Stimulated activated naive CD4-positive, alpha-beta T cell treated with Interleukin-2 at 50 U/mL for 16 hours (primary cell): ENCODE data around the gene LRCH3.
A peak's percentile ranks its signal among the peaks of the same experiment; 100 is the strongest.

Source experiments
- DNase-seq: peaks from one replicate; lab custom pipeline; 2025; lab: John Stamatoyannopoulos, UW

The LRCH3 gene

DNA sequence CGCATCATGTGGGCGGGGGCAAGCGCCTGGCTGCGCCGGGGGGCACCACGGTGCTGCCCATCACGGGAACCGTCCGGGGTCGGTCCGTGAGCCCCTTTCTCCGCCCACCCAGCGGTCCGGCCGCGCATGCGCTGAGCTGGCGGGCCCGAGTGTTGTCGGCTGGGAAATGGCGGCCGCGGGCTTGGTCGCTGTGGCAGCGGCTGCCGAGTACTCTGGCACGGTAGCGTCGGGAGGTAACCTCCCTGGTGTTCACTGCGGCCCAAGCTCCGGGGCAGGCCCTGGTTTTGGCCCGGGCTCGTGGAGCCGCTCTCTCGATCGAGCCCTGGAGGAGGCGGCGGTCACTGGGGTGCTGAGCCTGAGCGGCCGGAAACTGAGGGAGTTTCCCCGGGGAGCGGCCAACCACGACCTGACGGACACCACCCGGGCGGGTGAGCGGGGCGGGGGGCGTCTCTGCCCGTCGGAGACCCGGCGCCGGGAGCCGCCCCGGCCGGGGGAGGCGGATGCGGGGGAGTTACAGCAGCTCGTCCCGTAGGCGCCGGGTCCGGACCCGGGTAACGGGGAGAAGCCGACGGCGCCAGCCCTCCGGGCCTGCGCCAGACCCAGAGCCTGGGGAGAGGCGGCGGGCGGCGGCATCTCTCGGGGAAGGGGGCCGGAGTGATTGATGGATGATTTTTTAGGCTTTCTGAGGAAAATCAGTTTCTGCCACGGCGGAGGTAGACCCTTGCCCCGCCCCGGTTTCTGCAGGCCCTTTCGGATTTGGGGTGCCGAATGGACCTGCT is at the start of gene LRCH3:
TSS of gene LRCH3 (plus strand) at position 142 of the 779 bp plus-strand sequence. CDS start at position 167, 25 bp downstream.
- peak; percentile 77 for DNase-seq

DNA sequence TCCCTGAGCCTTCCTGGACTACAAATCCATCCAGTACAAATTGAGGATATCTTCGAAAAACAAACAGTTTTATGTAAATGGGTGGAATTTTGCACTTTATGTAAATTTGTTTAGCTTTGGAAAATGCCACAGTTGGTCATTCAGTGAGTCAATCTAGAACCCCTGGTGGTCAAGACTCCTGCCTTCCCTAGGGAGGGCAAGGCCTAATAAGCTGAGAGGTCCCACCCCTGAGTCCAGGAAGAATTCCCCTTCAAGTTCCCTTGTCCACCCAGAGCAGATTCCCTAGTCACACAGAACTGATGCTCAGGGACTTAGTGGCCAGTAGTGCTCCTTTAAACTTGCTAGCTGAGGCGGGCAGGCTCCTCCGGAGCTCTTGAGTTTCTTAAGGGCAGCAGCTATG is 48.3 kb upstream of the LRCH3 start:
- no peak for DNase-seq

- DNase-seq: no peak
These were observed 44.8 kb upstream of the LRCH3 start for GRCh38 chr3:197746209-197746608.

GRCh38 chr3:197746801-197747237 is 44.2 kb upstream of the LRCH3 start:
- no peak for DNase-seq

DNA sequence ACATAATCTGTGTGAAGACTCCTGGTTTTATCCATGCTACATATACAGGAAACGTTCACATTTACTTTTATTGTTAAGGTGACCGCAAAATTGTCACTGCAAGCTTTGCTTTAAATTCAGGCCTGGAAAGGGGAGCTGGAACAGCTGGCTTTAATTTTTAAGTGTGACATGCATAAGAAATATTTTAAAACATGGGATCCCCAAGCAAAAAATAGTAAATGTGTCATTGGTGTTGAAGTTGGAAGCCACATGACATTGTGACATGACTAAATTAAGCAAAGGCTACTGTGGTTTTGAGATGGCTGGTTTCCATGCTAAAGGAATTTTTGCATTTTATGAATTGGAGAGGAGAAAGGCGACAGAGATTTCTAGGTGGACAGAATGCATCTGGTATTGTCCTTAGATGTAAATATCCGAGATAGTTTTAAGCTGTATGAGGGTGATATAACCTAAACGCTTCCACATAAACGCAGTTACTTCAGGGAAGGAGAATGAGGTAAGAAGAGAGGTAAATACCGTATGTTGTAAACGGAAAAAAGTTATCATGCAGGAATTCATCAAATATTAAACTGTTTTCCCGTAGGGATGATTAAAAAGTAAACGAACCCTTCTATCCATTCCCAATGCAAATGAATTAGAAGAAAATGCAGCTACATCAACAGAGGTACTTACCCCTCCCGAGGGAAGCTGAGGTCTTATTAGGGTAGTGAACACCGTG is 42.3 kb upstream of the LRCH3 start:
- DNase-seq: no peak

DNA sequence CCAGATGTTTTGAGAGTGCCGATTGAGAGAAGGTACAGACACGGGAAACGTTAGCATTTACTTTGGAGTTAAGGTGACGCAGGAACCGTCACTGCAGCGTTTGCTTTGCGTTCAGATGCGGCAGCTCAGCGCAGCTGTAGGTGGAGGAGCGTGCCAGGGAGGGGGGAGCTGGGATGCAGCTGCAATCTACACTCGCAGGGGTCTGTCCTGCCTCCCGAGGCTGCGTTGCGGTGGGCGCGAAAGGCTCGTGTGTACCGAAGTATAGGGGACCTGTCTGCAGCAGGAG is 41.8 kb upstream of the LRCH3 start:
- DNase-seq: peak; percentile 75

- peak; percentile 83 for DNase-seq
These were observed 41.3 kb upstream of the LRCH3 start, which contains the start of gene FYTTD1 for GRCh38 chr3:197749601-197750395. TSS of gene FYTTD1 (plus strand) at chr3:197749883. CDS start at chr3:197749972, 89 bp downstream.

DNA sequence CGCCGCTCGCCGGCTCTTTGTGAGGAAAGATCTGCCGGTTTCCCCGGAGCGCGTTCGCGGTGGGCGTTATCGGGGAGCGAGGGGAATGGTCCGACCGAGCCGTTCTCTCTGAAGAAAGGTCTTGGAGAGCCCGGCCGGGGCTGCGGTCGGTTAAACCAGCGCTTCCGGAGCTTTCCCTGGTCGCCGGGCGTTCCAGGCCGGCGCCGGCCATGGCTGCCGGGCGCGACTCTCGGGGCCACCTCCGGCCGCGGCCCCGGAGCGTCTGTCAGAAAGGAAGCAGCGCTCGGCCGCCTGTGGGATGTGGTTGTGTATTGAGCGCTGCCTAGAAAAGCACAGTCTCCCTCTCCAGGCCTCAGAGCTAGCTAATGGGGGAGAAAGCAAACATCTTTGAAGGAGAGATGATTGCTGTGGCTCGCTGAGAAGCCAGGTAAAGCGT is 40.6 kb upstream of the LRCH3 start:
- peak; percentile 52 for DNase-seq

DNA sequence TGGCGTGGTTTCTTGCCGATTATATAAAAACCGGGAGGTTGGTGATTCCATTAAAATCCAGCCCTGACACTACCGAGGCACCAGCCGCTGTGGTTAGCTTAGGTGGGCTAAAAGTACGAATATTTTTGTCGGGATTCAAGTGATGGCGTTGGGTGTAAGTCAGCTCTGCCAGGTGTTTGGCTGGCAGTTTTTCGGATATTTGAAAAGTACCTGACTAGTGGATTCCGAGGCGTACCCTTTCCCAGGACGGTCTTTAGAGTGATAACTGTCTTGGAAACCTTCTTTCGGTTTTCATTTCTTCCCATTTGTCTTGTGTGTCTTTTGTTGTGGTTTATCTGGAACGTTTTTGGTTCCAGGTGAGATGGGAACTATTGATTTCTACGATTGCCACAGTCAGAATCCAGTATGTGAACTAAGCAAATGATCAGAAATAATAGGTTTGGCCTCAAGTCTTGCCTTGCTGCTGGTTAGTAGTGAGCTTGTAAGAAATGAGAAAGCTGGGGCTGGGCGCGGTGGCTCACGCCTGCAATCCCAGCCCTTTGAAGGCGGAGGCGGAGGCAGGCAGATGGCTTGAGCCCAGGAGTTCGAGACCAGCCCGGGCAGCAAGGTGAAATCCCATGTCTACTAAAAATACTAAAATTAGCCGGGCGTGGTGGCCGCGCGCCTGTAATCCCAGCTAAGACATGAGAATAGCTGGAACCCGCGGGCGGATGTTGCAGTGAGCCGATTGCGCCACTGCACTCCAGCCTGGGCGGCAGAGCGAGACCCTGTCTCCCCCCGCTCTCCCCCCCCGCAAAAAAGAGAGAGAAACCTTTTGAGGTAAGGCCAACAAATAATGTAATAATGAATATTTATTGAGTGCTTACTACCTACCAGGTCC is 40.0 kb upstream of the LRCH3 start:
- DNase-seq: peak; percentile 23

DNA sequence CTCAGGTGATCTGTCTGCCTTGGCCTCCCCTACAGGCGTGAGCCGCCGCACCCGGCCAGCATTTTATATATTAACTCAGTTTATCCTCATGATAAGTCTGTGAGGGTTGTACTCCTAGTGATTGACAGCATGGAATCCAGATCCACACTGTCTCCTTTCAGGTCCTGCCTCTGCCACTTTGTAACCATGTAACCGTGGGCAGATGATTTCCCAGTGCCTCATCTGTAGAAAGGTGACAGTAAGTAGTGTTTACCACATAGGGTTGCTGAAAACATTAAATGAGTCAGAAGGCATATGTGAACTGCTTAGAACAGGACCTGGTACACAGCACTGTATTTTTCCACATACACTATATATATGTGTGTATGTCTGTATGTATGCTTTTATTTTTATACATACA is 38.9 kb upstream of the LRCH3 start:
- DNase-seq: peak; percentile 1

DNA sequence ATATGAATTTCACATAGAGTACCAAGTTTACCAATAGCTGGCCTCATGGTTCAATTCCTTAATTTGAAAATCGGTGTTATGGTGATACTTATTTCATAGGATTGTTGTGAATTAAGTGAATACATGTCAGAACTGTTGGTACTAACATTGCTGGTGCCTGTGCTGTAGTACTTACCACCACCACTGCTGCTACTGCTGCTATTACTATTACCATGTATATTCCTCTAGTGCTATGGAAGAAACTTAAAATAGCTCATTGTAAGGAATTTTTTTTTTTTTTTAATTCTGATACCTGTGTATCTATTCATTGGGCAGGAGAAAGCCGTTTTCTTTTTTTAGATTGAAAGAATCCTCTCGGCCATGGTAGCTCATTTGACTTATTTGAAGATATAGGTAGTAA is 37.8 kb upstream of the LRCH3 start:
- DNase-seq: no peak

- DNase-seq: no peak
These were observed 34.4 kb upstream of the LRCH3 start for GRCh38 chr3:197756704-197757103.

DNA sequence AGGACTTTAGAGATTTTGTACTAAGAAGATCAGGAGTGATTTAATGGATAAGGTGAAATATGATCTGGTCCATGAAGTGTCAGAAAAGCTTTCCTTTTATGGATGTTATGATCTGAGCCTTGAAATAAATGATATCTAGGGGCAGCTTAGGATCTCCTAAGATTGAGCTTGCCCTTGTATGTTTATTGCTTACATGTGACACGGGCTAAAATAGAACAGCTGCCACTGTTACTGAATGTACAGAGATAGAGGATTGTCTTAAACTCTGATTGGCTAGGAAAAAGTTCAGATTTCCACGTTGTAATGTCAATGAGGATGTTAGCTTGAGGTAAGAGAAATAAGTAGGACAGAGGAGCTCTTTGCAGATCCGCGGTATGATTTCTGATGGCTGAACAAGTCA is 32.5 kb upstream of the LRCH3 start:
- DNase-seq: no peak

- DNase-seq: no peak
These were observed 29.3 kb upstream of the LRCH3 start for GRCh38 chr3:197761784-197762183.

DNA sequence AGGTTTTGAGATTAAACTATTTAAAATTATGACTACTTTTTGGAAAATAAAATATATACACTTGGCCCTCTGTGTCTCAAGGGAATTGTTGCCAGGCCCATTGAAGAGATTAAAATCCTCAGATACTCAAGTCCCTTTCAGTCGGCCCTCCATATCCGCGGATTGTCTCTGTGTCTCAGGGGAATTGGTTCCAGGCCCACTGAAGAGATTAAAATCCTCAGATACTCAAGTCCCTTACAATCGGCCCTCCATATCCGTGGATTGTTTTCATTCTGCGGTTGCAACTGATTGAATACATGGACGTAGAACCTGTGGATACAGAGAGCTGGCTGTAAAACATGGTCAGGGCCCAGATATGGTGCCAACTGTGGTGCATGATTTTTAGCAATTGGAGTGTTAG is 15.7 kb upstream of the LRCH3 start:
- no peak for DNase-seq

- DNase-seq: no peak
These were observed 8.8 kb upstream of the LRCH3 start for GRCh38 chr3:197782230-197782629.

GRCh38 chr3:197784019-197784585 is 7.0 kb upstream of the LRCH3 start:
- no peak for DNase-seq

- no peak for DNase-seq
These were observed 3.6 kb upstream of the LRCH3 start for GRCh38 chr3:197787412-197787811.

DNA sequence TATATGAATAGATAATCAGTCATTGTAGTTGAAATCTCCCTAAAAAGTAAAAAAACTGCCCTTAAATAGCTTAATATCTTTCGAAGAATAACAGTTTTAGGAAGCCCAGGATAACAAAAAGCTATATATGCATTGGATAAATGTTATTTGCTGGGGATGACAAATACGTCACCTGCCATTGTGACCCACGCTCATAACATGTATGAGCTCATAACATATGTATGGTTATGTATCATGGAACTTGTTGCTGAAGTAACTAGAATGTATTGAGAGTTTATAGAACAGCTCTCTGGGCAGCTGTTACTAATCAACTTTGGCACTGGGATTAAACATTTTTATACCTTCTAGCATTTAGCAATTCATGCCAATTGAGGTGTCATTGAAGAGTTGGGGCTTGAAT is 1.7 kb upstream of the LRCH3 start:
- no peak for DNase-seq

DNA sequence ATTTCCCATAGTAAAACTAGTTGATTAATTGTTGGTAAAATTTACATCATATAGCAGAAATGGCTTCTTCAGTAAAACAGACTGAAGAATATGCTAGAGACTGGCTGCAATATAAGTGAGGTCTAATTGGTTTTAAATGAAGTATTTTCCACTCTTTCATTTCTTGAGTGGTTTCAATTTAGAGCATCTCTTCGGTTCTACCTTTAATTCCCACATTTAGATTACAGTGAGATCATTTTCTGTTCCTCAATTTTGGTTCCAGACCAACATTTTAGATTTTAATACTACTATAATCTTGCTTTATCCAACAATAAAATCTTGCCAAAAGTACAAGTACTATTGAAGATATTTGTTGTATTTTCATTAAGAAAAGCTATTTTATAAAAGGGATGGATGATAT is 1.0 kb upstream of the LRCH3 start:
- no peak for DNase-seq

DNA sequence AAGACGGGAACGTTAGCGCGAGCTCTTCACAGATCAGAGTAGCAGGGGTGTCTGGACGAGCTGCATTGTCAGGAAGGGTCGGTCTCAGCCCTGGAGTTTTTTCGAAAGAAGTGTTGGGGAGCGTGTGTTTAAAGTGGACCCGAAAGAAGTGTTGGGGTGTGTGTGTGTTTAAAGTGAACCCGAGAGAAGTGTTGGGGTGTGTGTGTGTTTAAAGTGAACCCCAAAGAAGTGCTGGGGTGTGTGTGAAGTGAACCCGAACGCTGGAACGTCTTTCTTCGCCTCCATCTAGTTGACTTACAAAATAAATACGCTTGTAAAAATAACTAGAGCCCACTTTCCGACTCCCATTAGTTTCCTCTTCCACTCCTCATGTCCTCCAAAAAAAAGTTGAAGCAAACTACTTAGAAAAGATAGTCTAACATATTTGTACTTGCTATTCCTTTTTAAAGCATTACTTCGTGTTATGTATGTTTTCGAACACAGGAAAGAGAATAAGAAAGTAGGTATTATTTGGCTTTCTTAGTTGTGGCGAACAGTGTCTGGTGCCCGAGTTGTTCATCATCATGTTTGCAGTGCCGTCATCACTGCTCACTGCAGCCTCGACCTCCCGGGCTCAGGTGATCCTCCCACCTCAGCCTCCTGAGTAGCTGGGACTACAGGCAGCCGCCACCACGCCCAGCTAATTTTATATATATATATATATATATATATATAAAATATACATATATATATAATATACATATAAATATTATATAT is 1.0 kb downstream of the LRCH3 start:
- DNase-seq: peak; percentile 22
